HG03558 (cell line): Measurements from ENCODE around the gene DSCAM.
"Not testable (repeated sequence)": the region's sequence is repeated elsewhere in the genome, so short reads cannot be mapped to it uniquely, and the experiment has no call there.

Source experiments
- ATAC-seq: cut with Tn5 transposase; IDR thresholded peaks from one replicate; pipeline ENCODE4 v1.9.1; 2021; ENCODE audit warnings: moderate number of reproducible peaks; ENCODE audit not compliant: unreplicated experiment; ENCODE audit errors: extremely low read depth

DSCAM gene

DNA sequence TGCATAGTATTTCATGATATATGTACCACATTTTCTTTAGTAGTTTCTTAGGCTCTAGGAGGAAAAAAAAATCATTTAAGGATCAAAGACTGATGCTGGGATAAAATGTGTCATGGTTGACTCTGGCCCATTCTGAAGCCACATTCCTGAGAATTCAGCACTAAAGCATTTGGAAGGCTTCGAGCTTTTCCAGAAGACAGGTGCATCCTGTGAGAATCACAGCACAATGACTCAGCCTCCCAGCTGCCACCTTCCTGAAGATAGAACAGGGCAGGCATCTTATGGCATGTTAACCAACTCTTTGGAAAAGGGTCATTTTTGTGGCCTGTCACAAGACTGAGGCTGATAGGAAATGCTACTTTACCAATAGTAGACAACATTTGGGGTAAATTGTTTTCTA is 619.9 kb downstream of the DSCAM start:
- ATAC-seq = no peak

DNA sequence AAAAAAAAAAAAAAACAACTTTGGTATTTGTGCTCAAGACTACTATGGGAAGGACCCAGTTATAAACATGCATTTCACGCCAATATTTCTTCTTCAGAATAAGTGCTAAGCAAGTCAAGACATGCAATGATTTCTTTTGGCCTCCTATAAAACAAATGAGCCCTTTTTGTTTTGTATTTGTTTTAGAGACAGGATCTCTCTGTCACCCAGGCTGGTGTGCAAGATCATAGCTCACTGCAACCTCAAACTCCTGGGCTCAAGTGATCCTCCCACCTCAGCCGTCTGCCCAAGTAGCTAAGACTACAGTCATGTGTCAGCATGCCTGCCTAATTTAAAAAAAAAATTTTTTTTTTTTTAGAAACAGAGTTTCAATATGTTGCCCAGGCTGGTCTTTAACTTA is 631.0 kb downstream of the DSCAM start:
- ATAC-seq = no peak

DNA sequence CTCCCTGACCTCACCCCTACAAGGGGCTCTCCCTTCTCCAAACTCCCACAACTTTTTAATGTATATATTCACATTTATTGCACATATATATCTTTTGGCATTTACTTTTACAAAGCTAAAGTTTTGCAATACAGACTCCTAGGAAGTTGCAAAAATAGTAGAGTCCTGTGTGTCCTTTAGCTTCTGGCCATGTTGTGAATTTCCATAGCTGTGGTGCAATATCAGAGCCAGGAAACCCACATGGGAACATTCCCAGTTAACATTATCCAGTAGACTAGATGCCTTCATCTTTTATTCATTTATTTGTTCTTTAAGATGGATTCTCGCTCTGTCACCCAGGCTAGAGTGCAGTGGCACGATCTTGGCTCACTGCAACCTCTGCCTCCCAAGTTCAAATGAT is 636.7 kb downstream of the DSCAM start:
- no peak for ATAC-seq

DNA sequence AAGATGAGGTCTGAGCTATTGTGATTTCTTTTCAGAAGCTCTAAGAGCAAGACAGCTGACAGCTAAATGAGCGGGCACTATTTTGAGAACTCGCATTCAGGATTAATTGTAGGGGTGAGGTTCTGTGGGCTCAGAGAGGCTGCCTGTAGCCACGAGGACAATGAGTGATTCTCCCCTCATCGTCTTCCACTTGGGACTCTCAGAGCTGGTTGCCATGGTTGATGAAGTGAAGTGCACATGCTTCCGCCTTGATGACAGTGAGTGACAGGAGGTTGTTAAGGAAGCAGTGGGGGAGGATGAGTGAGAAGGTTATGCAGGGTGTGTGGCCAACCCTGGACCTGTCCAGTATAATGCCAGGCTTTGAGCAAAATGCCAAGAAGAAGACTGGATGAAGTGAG is 638.0 kb downstream of the DSCAM start:
- ATAC-seq = no peak

DNA sequence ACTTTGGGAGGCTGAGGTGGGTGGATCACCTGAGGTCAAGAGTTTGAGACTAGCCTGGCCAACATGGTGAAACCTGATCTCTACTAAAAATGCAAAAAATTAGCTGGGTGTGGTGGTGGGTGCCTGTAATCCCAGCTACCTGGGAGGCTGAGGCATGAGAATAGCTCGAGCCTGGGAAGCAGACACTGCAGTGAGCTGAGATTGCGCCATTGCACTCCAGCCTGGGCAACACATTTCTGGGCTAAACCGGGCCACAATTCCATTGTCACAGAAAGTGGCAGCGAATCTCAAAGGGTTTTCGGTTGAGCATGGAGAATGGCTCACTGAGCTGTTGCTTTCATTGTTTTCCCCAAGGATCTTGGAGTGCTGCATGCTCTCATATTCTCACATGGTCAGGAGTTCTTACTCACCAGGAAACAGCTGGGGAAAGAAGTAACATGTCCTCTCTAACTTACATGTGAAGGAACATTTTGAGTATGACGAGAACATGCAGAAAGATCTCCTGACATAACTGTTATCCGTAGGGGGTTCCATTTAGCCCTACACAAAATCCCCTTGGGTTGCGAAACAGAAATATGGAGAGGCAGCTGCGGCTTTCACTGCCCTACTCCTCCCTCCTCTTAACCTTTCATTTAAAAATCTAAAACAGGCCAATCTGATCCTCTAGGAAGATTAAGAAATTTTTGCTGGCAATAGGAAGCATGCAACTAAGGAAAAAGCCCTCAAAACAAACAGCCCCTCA is 638.6 kb downstream of the DSCAM start:
- no peak for ATAC-seq

- ATAC-seq = no peak
Observed at GRCh38 chr21:40200946-40201345, 646.0 kb downstream of the DSCAM start.

GRCh38 chr21:40200126-40200525 is 646.8 kb downstream of the DSCAM start:
- ATAC-seq = no peak

- ATAC-seq = no peak
Observed at GRCh38 chr21:40194185-40194980, 652.6 kb downstream of the DSCAM start.

DNA sequence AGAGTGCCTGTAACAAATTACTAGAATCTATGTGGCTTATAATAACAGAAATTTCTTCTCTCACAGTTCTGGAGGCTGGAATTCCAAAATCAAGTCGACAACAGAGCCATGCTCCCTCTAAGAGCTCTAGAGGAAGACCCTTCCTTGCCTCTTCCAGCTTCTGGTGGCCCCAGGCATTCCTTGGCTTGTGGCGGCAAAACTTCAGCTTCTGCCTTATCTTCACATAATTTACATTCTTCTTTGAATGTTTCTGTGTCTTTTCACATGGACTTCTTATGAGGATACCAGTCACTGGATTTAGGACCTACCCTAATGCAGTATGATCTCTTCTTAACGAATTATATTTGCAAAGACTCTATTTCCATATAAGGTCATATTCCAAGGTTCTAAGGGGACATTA is 655.3 kb downstream of the DSCAM start:
- no peak for ATAC-seq

GRCh38 chr21:40191196-40191595 is 655.8 kb downstream of the DSCAM start:
- no peak for ATAC-seq

DNA sequence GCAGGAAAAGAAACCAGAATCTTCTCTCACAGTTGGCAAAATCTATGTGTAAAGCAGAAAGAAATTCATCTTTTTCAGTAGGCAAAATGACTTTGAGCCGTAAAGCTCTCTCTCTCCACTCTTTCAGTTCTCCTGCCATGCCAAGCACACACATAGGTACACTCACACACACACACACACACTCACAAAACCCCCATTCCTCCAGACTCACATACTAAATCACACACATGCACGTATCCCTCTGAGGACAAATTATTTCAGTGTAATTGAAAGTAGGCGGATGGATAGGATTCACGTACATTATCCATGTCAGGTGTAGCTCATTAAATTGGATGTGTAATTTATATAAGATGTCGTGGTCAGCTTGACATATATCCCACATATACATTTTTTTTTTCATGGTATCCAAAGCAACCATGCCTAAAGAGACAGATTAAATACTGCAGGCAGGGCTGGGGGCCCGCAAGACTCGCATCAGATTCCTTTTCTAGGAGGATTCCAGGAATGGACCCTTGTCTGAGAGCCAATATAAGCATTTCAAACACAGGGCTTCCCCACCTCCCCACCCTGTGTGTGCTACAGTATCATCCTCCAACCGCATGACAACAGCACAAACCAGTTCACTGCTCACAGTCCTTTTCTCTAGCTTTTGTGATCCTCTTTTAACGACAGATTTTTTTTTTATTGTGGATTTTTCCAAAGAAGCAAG is 658.9 kb downstream of the DSCAM start:
- ATAC-seq = no peak

- ATAC-seq = no peak
Observed at GRCh38 chr21:40187244-40187643, 659.7 kb downstream of the DSCAM start.

- ATAC-seq = no peak
Observed at GRCh38 chr21:40186045-40186444, 660.9 kb downstream of the DSCAM start.

DNA sequence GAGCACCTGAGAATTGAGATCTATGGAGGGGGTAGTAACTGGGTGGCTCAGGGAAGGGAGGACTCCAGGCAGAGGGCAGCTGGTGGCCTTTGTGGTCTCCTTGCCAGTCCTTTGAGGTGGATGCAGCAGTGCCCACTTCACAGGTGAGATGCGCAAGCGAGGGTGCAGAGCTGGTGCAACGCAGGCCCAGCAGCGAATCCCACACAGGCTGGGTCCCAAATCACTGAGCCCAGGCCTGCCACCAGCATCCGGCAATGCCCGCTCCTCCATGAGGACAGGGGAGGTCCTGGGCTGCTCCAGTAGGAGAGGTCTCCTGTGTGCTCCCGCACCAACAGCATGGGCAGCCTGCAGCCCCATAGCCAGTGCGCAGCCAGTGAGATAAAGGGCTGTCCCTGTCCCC is 661.8 kb downstream of the DSCAM start:
- no peak for ATAC-seq

GRCh38 chr21:40182491-40182890 is 664.5 kb downstream of the DSCAM start:
- not testable (repeated sequence) for ATAC-seq

- no peak for ATAC-seq
Observed at GRCh38 chr21:40179166-40179565, 667.8 kb downstream of the DSCAM start.

DNA sequence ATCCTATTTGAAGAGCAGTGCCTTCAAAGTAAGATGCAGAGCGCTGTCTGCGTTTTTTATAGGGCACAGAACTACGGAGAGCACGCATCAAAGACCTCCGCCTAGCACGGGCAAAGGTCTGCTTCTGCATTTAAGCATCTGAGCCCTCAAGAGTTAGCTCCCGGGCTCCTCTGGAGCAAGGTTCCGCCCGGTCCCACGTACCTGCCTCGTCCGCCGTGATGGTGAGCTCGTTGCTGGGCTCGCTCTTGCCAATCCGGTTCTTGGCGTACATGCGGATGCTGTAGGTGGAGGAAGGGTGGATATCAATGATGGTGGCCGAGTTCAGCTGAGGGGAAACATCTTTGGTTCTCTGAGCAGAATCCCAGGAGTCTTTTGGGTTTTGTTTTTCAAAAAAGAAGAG is 668.2 kb downstream of the DSCAM start:
- no peak for ATAC-seq

DNA sequence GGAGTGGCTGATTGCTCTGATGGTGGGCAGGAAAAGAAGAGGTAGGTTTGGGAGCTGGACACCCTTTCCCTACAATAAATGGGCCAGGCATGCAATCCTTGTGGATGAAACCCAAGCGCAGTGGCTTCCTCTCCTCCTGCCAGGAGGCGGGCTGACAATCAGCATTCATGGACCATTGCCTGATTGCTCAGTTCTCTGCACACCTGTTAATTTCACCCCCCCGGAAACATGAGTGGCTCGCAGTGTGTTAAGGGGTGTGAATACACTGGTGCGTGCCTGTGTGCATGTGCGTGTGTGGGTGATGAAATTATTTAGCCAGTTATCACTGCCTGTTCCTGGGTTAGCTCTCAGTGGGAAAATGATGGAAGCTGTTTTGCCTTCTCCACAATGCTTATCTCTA is 669.0 kb downstream of the DSCAM start:
- no peak for ATAC-seq

DNA sequence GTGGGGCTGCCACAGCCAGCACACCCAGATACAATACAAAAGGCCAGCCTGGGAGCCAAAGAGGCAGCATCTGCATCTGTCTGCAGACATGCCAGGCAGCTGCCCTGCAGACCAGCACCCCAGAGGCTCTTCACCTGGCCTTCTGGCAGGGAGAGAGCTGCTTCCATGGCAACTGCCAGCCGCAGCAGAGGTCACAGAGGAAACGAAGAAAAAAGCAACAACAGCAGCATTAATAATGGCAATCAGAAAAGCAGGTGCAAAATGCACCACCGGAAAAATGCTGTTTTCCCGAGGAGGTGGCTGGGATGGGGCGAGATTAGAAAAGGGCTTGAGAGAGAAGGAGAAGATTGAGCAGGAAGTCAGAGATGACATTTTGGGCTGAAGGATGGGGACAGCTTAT is 670.2 kb downstream of the DSCAM start:
- ATAC-seq = no peak

DNA sequence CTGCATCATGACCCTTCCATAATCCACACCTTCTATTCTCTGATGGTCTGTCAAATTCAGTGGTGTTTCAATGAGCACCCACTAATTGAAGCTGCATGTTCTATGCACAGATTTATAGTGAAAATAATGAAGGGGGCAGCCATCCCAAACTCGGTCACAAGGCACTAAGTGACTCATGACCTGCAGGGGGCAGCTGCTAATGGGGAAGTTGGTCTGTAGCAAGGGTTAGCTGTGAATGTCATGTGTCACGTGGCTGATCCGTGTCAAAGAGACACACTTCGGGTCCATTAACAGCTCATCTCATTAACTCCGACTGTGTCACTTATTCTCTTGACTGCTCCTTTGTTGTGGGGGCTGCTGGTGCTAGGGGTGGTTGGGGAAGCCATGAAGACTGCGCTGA is 673.1 kb downstream of the DSCAM start:
- ATAC-seq = no peak

DNA sequence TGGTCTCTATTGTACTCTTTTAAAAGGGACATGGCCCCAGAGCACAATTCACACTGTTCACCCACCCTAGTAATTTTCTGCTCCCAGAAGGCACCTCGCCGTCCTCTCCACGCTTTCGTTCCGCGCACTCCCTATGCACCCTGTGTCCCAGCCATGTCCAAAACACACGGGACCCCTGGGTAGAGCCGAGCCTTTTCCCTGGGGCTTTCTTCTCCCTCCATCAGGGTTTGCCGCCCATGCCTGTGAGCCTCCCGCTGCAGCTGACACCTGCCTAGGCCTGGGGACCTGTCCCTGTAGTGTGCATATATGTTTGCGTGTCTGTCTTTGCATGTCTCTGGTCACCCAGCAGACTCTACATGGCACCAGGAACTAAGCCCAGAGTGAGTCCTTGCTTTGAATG is 677.0 kb downstream of the DSCAM start:
- ATAC-seq = no peak
